GM19372 (cell line): ENCODE measurements around the gene RAB40A.
A peak's percentile ranks its signal among the peaks of the same experiment; 100 is the strongest.

Experiments used
- ATAC-seq: cut with Tn5 transposase; IDR thresholded peaks from one replicate; pipeline ENCODE4 v1.9.1; 2021; ENCODE audit warnings: mild to moderate bottlenecking, low read depth, moderate library complexity; ENCODE audit not compliant: unreplicated experiment

RAB40A gene, protein sequence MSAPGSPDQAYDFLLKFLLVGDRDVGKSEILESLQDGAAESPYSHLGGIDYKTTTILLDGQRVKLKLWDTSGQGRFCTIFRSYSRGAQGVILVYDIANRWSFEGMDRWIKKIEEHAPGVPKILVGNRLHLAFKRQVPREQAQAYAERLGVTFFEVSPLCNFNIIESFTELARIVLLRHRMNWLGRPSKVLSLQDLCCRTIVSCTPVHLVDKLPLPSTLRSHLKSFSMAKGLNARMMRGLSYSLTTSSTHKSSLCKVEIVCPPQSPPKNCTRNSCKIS

DNA sequence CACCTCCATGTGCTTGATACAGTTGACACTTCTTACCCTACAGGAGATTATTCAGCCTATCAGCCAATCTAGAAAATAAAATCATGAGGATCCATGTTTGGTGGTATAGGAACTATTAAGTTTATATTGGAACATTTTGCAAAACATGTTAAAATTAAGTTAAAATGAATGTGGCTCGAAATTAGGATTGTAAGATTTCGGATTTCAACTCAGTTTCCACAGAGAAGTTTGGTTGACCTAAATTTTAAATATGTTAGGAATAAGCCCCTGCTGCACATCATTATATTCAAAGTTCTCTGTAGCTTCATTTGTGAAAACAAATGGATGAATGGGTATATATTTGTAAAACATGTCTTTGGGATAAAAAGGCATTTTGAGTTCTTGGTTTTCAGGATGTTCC lies at the start of gene RAB40A:
Gene RAB40A, minus strand, starts transcription at position 101 of the 400 bp plus-strand sequence. CDS start 18,733 bp downstream, outside the sequence.
- ATAC-seq = no peak

DNA sequence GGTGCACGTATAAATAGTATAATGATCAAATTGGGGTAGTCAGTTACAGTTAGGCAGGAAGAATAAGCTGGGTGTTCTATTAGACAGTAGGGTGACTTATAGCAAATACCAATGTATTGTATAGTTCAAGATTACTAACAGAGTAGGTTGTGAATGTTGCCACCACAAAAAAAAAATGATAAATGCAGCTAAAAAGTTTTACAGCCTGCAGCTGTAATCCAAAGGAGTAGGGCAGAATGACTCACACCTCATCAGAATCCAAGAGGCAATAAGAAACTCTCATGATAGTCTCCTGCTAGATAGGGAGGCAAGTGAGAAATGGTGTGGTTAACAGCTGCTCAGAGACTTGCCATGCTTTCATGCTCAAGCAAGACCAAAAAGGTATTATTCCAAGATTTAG lies 46.5 kb upstream of the RAB40A start:
- ATAC-seq = peak; percentile 29

- peak; percentile 56 for ATAC-seq
Measured at GRCh38 chrX:103565197-103565596, 45.9 kb upstream of the RAB40A start.

DNA sequence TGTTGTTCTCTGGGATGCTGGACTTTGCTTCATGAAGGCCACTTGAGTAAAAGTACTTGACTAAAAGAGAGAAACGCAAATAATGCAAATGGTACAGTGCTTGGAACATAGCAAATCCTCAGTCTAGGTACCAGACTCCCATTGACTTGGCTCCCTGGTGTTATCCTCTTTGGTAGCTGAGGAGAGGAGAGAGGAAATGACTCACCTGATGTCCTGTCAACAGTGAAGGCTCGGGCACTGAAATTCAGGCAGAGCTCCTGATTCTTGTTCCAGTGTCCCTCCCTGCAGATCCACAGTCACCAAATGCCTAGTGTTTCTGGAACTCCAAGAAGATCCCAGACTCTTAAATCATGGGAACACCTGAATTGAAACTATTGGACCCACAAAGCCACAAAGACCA lies 43.5 kb upstream of the RAB40A start:
- ATAC-seq = no peak

DNA sequence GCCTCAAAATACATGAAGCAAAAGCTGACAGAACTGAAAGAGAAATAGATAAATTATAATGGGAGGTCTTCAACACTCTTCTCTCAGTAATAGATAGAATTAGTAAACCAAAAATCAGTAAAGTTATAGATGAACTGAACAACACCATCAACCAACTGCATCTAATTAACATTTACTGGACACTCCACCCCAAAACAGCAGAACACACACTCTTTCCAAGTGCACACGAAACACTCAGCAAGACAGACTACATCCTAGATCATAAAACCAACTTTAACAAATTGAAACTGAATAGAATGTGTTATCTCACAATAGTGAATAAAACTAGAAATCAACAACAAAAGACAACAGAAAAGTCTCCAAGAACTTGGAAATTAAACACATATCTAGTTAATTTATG lies 41.0 kb upstream of the RAB40A start:
- ATAC-seq = no peak

GRCh38 chrX:103556963-103557612 lies 37.8 kb upstream of the RAB40A start:
- ATAC-seq = no peak

DNA sequence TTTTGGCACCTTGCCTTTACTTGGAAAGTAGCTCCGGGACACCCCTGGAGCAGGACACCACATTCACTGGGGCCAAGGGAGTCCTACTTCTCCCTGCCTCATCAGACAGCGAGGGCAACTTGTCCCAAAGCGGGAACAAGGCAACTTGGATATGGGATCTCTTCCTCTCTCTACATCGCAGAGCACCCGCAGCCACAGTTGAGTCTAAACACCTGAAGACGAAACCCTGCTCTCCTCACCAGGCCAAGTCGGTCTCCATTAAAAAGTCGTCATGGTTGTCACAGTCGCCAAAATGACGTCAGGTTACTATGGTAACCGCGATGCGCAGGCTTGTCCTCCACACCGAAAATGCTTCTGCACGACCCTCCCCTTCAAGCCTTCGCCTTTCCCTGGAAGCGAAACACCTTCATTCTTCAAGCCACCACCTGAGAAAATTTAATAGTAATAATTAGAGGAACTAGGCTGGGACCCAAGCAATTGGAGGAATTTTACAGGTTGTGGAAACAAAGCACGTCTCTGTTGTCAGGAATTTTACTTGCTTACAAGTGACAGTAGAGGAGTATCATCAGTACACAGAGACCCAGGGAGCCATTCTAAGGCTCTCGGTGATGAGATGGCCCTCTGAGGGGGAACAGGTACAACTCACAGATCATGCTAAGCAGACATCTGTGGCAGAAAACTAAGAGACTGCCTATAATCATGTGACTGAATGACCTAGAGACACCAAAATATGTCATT lies 35.6 kb upstream of the RAB40A start:
- peak; percentile 98 for ATAC-seq

DNA sequence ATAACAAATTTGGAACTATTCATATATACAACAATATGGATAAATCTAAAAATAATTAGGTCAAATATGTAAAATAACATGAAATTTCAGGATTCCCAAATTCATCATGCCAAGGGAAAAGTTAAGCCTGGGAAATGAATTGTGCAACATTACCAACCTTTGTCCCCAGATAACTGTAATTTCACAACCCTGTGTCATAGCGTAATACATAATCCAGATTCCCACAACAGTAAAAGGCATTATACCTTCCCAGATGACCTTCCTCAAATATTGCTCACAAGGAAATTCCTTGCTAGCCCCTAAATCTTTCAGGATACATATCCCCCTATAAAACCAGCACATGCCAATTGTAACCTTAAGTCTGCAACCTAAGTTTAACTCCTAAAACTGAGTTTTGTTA lies 32.9 kb upstream of the RAB40A start:
- no peak for ATAC-seq

DNA sequence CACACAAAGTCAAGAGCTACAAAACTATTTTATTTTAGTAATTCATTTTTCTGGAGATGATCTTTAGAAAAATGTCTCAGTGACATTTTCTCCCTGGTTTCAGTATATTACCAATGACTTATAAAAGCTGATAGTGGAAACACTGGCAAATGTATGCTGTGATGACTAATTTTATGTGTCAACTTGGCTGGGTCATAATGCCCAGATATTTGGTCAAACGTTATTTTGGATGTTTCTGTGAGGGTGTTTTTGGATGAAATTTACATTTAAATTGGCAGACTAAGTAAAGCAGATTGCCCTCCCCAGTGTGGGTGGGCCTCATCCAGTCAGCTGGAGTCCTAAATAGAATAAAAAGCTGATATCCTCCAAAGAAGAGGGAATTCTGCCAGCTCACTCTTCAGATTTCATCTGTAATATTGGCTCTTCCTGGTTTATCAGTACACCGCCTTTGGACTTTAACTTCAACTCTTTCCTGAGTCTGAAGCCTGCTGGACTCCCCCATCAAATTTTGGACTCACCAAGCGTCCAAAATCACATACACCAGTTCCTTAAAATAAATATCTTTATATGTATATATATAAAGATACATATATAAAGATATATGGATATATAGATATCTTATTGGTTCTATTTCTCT lies 31.2 kb upstream of the RAB40A start:
- no peak for ATAC-seq

DNA sequence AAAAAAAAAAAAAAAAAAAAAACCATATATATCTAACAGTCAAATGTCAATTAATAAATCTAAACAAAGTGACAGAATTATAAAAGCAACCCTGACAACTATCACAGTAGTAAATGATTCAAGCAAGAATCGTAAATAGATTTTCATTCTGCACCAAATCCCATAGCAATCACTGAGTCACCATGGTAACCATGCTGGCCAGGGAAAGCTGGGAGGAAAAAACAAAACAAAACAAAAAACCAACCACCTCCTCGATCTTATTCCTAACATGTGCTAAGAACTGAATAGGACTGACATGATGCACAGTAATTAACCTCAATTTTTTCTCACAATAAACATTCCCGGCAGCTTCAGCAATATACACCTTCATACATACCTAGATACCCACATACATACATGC lies 30.6 kb upstream of the RAB40A start:
- no peak for ATAC-seq

- no peak for ATAC-seq
Measured at GRCh38 chrX:103540145-103540544, 20.9 kb upstream of the RAB40A start.

GRCh38 chrX:103539695-103540094 lies 20.4 kb upstream of the RAB40A start:
- no peak for ATAC-seq

DNA sequence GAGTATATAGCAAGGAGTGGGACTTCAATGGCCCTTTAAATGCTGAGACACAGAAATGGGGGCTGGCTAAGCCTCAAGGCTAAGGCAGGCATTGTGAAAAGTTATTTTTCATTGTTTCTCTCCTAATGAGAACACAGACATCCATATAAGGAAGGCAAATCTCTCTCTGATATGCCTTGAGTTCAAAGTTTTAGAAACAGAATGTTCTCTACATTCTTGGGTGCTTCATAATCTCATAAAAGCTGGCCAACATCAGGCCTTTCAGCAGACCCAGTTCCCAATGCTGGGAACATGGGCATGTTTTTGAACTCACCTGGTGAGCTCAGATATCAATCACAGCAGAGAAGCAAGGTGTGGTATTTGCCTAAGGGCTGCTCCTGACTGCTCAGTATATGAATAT lies 19.4 kb upstream of the RAB40A start:
- no peak for ATAC-seq

DNA sequence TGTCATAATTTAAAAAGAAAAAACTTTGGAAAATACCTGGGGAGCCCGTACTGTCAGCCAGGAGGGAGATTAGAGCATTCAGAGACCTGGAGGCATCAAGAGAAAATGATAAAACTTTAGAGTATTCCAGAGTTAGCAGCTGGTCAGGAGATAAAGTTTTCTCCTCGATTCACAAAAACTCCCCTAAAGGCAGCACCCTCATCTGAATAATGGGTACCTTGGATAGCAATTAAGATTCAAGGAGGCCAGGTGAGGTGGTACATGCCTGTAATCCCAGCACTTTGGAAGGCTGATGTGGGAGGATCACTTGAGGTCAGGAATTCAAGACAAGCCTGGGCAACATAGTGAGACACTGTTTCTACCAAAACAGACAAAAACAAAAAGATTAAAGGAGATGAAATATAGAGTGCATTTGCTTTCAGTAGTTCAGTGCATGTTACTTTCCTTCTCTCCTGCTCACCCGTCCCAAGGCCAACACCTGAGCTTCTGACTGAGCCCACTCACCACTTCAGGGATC lies 18.6 kb upstream of the RAB40A start:
- no peak for ATAC-seq

GRCh38 chrX:103536732-103537131 lies 17.4 kb upstream of the RAB40A start:
- no peak for ATAC-seq

- no peak for ATAC-seq
Measured at GRCh38 chrX:103536071-103536470, 16.8 kb upstream of the RAB40A start.

DNA sequence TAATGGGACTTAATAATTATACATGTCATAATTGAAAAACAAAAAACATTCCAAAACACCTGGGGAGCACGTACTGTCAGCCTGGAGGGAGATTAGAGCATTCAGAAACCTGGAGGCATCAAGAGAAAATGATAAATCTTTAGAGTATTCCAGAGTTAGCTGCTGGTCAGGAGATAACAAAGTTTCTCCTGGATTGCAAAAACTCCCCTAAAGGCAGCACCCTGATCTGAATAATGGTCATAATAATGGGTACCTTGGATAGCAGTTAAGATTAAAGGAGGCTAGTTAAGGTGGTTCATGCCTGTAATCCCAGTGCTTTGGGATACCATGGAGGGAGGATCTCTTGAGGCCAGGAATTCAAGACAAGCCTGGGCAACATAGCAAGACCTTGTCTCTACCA lies 15.9 kb upstream of the RAB40A start:
- ATAC-seq = no peak

GRCh38 chrX:103533511-103534216 lies 14.4 kb upstream of the RAB40A start:
- no peak for ATAC-seq

- no peak for ATAC-seq
Measured at GRCh38 chrX:103531002-103531401, 11.7 kb upstream of the RAB40A start.

DNA sequence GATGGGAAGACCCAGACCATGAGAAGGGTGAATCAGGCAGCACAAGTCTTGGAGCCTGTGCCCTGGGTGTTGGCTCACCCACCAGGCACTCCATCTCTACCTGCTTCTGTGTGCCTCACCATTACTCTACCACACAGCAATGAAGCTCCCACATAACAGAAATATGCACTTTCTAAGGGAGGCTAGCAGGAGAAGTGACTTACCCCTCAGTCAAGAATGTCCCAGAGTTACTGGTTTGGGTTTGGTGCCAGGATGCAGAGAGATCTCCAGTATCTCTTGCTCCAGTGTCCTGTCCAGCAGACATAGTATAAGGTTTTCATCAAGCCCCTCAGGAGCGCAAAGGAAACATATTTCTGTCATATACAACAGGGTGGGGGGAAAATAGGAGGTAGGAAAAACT lies 11.3 kb upstream of the RAB40A start:
- ATAC-seq = no peak
